Activated CD4-positive, alpha-beta T cell treated with anti-CD3 and anti-CD28 coated beads, Interleukin-2, amount 10 ng/mL, durations not matched to agents 7 days and 5 days (primary cell): ENCODE measurements around the gene APMAP. TPM values are rescaled to one million over a fixed set of nuclear protein-coding genes. Genes with fewer than 3 reads are reported as not detected.
"Not testable (repeated sequence)": the region's sequence is repeated elsewhere in the genome, so short reads cannot be mapped to it uniquely, and the experiment has no call there.

Experiments
- CTCF ChIA-PET: fragments of 350-600 bp; sonication (Branson Sonifier 250); formaldehyde crosslinking; loops from one replicate; lab custom pipeline; 2021; ENCODE audit warnings: antibody characterized with exemption; lab: Charles Lee
- POLR2A ChIA-PET: fragments of 350-600 bp; sonication (Branson Sonifier 250); formaldehyde crosslinking; loops from one replicate; lab custom pipeline; 2021; ENCODE audit warnings: antibody characterized with exemption; lab: Charles Lee
- DNase-seq: peaks from one replicate; pipeline ENCODE4 v3.0.0-alpha.2; 2020
- H3K27ac Mint-ChIP-seq: one replicate; pipeline ENCODE4 v1.8.0; 2021; ENCODE audit warnings: mild to moderate bottlenecking, moderate library complexity, mixed read lengths
- H3K27me3 Mint-ChIP-seq: one replicate; pipeline ENCODE4 v1.8.0; 2021; ENCODE audit warnings: mixed read lengths
- H3K36me3 Mint-ChIP-seq: one replicate; pipeline ENCODE4 v1.8.0; 2021; ENCODE audit warnings: low read depth, mixed read lengths
- H3K4me1 Mint-ChIP-seq: one replicate; pipeline ENCODE4 v1.8.0; 2021; ENCODE audit warnings: mixed read lengths
- H3K4me3 Mint-ChIP-seq: one replicate; pipeline ENCODE4 v1.8.0; 2021; ENCODE audit warnings: mild to moderate bottlenecking, moderate library complexity, mixed read lengths
- H3K9me3 Mint-ChIP-seq: one replicate; pipeline ENCODE4 v1.8.0; 2021; ENCODE audit warnings: mixed read lengths
- total RNA-seq, 2 experiments: library from RNA; stranded (reverse); gene quantifications; one replicate each; pipeline ENCODE4 v1.2.3, GENCODE V29; 2021

The APMAP gene
- total RNA-seq, 2 experiments from 2014 or later, result 38.7 to 41.3 TPM

DNA sequence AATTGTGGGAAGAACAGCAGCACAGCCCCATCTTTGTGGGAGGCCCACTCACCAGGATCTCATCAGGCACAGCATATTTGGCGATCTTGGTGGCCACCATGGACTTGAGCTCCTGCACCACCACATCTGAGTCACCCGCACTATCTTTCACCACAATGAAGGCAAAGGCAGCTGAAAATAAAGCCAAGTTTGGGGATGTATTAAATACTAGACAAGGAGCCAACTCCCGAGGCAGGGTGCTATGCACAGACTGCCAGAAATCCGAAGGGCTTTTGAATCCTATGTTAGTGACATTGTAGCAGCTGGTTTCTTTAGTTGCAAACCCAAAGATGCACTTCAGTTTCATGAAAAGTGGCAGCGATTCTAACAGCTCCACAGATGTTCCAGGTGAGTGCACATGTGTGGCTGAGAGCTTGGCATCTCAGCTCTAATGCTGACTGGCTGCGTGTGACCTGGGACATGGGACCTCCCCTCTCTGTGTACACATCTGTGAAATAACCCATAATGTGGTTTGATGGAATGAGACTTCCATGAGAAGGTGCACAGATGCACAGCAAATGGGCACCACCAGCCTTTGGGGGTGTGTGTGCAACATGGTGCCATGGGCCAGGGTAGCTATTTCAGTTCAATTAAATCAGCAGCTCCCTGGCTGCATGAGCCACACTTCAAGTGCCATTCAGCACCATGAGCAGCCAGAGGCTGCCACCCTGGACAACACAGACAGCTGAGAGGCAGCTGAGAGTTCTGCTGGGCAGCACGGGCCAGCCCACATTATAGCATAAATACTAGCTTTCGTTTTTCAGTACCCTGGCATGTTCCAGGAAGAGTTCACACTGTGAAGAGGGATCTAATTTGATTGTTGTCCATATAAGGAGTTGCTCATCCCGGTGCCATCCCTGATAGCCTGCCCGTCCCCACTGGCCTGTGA lies 16.9 kb upstream of the APMAP start:
- Mint-ChIP-seq H3K9me3 (no peaks in the 10 kb centered on the region), H3K4me3 (no peak overlapping the region), H3K4me1 (no peaks in the 10 kb centered on the region), H3K27me3 (no peaks in the 10 kb centered on the region), H3K27ac (no peak overlapping the region), H3K36me3 (peaks cover 40% of the 10 kb centered on the region)
- CTCF ChIA-PET, result interaction anchor here (1.2 to 3.5 kb wide), 3 partner anchors 14 to 78 kb away, joined by 3 to 16 read pairs (median 3); no protein-coding TSS in a partner anchor
- DNase-seq, result no peak
- POLR2A ChIA-PET, result interaction anchor here (1.1 kb wide), 1 partner anchor 23 kb away, joined by 4 read pairs; no protein-coding TSS in a partner anchor

DNA sequence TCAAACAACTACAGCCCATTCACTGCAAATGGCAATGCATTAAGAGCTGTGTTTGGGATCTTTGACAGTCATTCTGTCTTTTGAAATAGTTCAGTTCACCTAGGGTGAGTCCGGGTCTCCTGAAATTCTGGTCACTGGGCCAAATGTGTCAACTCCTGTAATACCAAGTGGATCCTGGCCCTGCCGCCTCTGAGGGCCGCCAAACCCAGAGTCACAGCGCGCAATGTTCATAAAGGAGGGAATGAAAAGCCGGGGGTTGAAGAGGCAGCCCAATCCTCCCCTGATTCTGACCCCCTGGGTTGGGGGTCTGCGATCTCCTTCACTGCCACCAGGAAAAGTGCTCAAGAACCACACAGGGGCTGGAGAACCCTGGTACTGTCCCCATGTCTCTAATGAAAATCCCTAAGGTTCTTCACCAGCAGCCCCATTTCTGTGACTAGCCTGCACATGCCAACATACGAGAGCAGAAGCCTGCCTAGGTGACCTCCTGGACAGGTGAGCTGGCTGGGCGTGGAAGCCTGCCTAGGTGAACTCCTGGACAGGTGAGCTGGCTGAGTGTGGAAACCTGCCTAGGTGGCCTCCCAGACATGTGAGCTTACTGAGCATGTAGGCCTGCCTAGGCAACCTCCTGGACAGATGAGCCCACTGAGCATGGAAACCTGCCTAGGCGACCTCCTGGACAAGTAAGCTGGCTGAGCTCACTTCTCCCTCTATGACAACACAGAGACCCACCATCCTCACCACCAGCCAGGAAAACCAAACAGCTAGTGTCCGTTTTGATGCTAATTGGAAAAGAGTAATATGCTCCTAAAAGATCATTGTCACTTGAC lies 16.1 kb upstream of the APMAP start:
- POLR2A ChIA-PET, result interaction anchor here (1.1 kb wide), 1 partner anchor 24 kb away, joined by 4 read pairs; no protein-coding TSS in a partner anchor
- CTCF ChIA-PET, result interaction anchor here (1.2 to 3.5 kb wide), 3 partner anchors 15 to 77 kb away, joined by 3 to 16 read pairs (median 3); no protein-coding TSS in a partner anchor
- H3K27me3 Mint-ChIP-seq, result no peaks in the 10 kb centered on the region
- peaks cover 41% of the 10 kb centered on the region for H3K36me3 Mint-ChIP-seq
- H3K27ac Mint-ChIP-seq, result no peak overlapping the region
- DNase-seq, result no peak
- no peak overlapping the region for H3K4me3 Mint-ChIP-seq
- H3K4me1 Mint-ChIP-seq, result no peaks in the 10 kb centered on the region
- H3K9me3 Mint-ChIP-seq, result no peaks in the 10 kb centered on the region

DNA sequence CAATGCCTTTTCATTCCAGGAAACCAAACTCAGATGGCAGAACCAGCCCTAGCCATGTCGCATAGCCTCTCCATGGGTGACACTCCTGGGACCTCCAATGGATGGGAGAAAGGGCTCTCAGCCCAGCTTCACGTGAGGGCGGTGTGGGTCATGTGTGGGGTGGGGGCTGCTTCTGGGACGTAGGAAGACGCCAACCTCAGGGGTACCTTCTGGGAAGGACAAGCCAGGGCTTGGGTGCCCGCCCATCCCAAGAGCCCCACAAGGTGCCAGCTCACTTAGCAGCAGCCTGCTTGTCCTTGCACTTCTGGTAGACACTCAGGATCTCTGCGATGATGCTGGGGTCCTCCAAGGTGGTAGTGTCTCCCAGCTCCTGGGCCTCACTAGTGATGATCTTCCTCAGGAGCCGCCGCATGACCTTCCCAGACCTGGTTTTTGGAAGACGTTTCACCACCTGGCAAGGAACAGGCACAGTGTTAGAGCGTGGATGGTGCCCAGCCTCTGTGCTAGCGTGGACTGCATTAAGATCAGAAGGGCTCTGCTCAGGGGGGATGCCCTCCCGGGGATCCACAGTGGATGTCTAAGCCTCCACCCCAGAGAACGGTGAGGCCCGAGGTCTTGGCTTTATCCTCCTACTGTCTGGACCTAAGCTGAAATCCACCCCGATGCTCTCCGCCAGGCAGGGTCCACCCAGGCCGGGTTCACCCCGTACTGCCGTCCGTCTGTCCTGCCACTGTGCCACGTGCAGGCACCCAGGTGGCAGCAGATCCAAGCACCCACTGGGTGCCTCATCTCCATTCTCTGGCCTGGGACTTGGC lies 15.1 kb upstream of the APMAP start:
- Mint-ChIP-seq H3K27me3 (no peaks in the 10 kb centered on the region), H3K4me3 (no peak overlapping the region), H3K9me3 (no peaks in the 10 kb centered on the region), H3K27ac (no peak overlapping the region), H3K4me1 (no peaks in the 10 kb centered on the region), H3K36me3 (peaks cover 44% of the 10 kb centered on the region)
- no peak for DNase-seq
- CTCF ChIA-PET, result interaction anchor here (1.0 kb wide), 1 partner anchor 12 kb away, joined by 3 read pairs; no protein-coding TSS in a partner anchor
- POLR2A ChIA-PET, result no interaction called here

DNA sequence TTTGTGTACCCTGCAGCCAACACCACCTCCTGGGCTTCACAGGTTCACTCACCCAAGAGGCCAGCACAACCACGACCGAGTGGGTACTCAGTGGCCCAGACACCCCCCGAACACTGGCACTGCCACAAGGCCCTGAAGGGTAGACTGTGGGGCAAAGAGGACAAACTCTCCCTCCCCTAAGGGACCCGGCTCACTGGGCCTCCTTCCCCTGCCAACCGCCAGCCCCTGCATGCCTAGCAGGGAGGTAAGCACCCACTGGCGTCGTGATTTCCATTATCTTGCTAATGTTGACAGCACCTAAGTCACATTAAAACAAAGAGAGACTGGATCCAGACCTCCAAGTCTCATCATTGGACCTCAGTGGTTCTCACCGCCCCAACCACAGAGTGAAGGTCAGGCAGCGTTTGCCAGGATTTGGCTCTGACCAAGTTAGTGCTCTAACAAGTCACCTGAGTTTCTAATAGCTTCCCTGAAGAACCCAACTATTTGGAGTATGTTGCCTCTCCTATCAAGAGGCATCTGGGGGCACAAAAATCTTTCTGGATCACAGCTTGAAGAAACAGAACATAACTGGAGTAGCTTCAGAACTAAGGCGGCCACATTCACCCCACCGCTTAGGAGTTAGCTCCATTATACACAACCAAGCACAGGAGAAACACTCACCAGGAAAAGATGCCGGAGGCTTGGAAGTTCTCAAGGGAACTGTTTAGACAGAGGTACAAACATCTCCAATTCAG lies 14.0 kb upstream of the APMAP start:
- H3K27ac Mint-ChIP-seq, result no peak overlapping the region
- DNase-seq, result no peak
- no peaks in the 10 kb centered on the region for H3K9me3 Mint-ChIP-seq
- ChIA-PET POLR2A (no interaction called here), CTCF (interaction anchor here (1.4 kb wide), 1 partner anchor 18 kb away, joined by 3 read pairs; no protein-coding TSS in a partner anchor)
- H3K4me1 Mint-ChIP-seq, result no peaks in the 10 kb centered on the region
- no peak overlapping the region for H3K4me3 Mint-ChIP-seq
- H3K27me3 Mint-ChIP-seq, result no peaks in the 10 kb centered on the region
- peaks cover 50% of the 10 kb centered on the region for H3K36me3 Mint-ChIP-seq

DNA sequence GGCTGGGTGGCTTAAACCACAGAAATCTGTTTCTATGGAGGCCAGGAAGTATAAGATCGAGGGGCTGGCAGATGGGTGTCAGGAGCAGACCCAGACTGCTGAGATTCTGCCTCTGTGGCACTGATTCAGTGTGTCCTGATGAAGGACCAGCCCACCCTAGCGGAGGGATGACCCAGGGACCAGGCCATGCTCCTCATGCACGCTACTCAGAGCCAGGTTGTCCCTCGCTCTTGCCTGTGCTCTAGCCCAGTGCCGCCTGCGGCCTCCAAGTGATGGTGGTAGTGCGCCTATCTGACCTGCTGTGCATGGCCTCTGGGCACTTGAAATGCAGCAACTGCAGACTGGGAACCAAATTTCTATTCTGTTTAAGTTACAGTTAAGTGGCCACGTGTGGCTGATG lies 13.1 kb upstream of the APMAP start:
- H3K27me3 Mint-ChIP-seq, result no peaks in the 10 kb centered on the region
- no peak overlapping the region for H3K4me3 Mint-ChIP-seq
- H3K4me1 Mint-ChIP-seq, result no peaks in the 10 kb centered on the region
- POLR2A ChIA-PET, result interaction anchor here (0.7 kb wide), 1 partner anchor 987 kb away, joined by 4 read pairs; no protein-coding TSS in a partner anchor
- DNase-seq, result no peak
- no peaks in the 10 kb centered on the region for H3K9me3 Mint-ChIP-seq
- CTCF ChIA-PET, result interaction anchor here (1.4 to 1.7 kb wide), 2 partner anchors 19 to 60 kb away, joined by 3 read pairs; no protein-coding TSS in a partner anchor
- peaks cover 47% of the 10 kb centered on the region for H3K36me3 Mint-ChIP-seq
- no peak overlapping the region for H3K27ac Mint-ChIP-seq

DNA sequence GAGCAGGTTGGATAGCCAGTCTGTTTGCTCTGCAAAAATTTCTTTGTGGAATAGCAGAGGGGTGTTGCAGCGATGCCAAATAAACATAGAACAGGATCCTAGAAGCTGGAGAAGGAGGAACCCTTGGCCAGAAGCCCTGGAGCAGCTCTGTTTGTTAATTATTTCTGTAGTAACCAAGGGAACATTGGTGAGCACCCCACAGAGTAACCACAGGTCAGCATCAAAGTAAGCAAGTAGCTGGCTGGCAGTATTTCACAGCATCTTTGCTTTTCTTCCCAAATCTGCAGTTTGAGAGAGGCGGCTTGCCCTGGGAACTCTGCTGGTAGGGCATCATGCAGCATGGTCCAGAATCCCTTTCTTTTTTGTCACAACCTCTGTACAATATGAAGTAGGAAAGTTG lies 12.7 kb upstream of the APMAP start:
- H3K27ac Mint-ChIP-seq, result no peak overlapping the region
- H3K27me3 Mint-ChIP-seq, result no peaks in the 10 kb centered on the region
- no peak for DNase-seq
- ChIA-PET POLR2A (interaction anchor here (0.7 kb wide), 1 partner anchor 987 kb away, joined by 4 read pairs; no protein-coding TSS in a partner anchor), CTCF (interaction anchor here (1.7 kb wide), 1 partner anchor 60 kb away, joined by 3 read pairs; no protein-coding TSS in a partner anchor)
- no peaks in the 10 kb centered on the region for H3K4me1 Mint-ChIP-seq
- no peak overlapping the region for H3K4me3 Mint-ChIP-seq
- H3K36me3 Mint-ChIP-seq, result peaks cover 44% of the 10 kb centered on the region
- no peaks in the 10 kb centered on the region for H3K9me3 Mint-ChIP-seq

DNA sequence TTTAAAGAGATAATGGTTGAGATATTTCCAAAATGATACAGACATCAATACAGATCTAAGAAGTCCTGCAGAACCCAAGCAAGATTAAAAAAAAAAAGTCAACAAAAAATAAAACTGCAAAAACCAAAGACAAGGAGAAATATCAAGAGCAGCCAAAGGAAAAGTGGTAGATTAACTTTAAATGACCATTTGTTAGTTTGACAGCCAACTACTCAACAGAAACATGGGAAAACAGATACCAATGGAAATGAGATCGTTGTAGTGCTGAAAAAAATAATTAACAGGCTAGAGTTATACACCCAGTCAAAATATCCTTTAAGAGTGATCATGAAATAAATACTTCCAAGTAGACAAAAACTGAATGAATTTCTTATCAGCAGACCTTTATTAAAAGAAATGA lies 10.5 kb upstream of the APMAP start:
- H3K27ac Mint-ChIP-seq, result no peak overlapping the region
- ChIA-PET POLR2A (no interaction called here), CTCF (no interaction called here)
- H3K4me3 Mint-ChIP-seq, result no peak overlapping the region
- no peaks in the 10 kb centered on the region for H3K9me3 Mint-ChIP-seq
- DNase-seq, result no peak
- H3K27me3 Mint-ChIP-seq, result peaks cover 7% of the 10 kb centered on the region
- peaks cover 29% of the 10 kb centered on the region for H3K36me3 Mint-ChIP-seq
- no peaks in the 10 kb centered on the region for H3K4me1 Mint-ChIP-seq

DNA sequence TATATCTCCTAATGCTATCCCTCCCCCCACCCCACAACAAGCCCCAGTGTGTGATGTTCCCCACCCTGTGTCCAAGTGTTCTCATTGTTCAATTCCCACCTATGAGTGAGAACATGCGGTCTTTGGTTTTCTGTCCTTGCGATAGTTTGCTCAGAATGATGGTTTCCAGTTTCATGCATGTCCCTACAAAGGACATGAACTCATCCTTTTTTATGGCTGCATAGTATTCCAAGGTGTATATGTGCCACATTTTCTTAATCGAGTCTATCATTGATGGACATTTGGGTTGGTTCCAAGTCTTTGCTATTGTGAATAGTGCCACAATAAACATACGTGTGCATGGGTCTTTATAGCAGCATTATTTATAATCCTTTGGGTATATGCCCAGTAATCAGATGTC lies 8.8 kb upstream of the APMAP start:
- H3K4me3 Mint-ChIP-seq, CTCF ChIA-PET, DNase-seq, POLR2A ChIA-PET, H3K4me1 Mint-ChIP-seq, H3K9me3 Mint-ChIP-seq, H3K27ac Mint-ChIP-seq: not testable (repeated sequence)
- peaks cover 21% of the 10 kb centered on the region for H3K36me3 Mint-ChIP-seq
- H3K27me3 Mint-ChIP-seq, result peaks cover 11% of the 10 kb centered on the region

DNA sequence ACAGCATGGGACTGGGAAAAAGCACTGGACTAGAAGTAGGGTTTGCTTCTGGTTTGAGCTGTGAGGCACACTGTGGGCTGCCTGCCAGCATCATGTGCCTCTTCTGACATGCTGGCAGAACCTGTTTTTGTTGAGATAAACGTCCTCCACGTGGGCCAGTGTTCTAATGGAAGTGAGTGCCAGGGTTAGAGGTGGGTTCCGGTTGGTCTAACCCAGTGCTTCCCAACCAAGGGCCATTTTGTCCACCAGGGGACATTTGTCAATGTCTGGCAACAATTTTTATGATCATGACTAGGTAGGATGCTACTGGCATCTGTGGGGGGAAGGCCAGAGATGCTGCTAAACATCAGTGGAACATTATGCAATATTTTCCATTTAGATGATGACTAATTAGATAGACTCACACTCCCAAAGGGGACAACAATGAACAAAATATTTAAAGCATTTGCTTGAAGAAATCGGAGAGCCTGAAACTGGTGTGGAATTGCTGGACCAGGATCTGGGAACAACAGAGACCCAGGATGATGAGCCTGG lies 7.8 kb upstream of the APMAP start:
- no peak overlapping the region for H3K4me3 Mint-ChIP-seq
- POLR2A ChIA-PET, result no interaction called here
- CTCF ChIA-PET, result interaction anchor here (0.7 kb wide), 1 partner anchor 73 kb away, joined by 6 read pairs; no protein-coding TSS in a partner anchor
- H3K36me3 Mint-ChIP-seq, result peaks cover 15% of the 10 kb centered on the region
- DNase-seq, result no peak
- peaks cover under 1% of the 10 kb centered on the region for H3K4me1 Mint-ChIP-seq
- H3K9me3 Mint-ChIP-seq, result no peaks in the 10 kb centered on the region
- no peak overlapping the region for H3K27ac Mint-ChIP-seq
- peaks cover 11% of the 10 kb centered on the region for H3K27me3 Mint-ChIP-seq

DNA sequence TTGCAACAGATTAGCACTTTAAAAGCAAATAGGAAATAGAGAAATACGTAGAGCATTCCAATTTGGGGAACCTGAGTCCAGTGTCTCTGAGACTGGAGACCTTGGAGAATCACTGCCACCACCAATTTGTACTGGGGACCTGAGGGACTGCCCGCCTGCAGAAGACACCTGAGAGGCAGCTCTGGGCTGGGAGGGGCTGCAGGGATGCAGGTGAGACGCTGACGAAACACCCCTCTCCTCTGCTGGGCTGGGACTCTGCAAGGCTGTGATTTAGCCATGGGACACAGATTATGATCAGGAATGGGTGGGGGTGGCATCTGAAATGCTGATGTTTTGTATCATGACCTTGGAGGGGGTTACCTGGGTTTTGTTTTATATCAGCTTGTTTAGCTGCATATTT lies 7.0 kb upstream of the APMAP start:
- DNase-seq, result no peak
- Mint-ChIP-seq H3K27ac (no peak overlapping the region), H3K4me3 (no peak overlapping the region), H3K4me1 (peaks cover 7% of the 10 kb centered on the region), H3K27me3 (peaks cover 11% of the 10 kb centered on the region), H3K9me3 (no peaks in the 10 kb centered on the region), H3K36me3 (peaks cover 14% of the 10 kb centered on the region)
- CTCF ChIA-PET, result no interaction called here
- POLR2A ChIA-PET, result no interaction called here
